Hepatocyte (in vitro differentiated cells): ENCODE measurements around the gene NPAS2. TPM values are rescaled to one million over a fixed set of nuclear protein-coding genes. Genes with fewer than 3 reads are reported as not detected.

Experiments used
- DNase-seq: peaks from one replicate; pipeline ENCODE4 v3.0.0-alpha.2; 2016; ENCODE audit warnings: low spot score
- H2AFZ ChIP-seq: fragments of 200-600 bp; sonication (generic); 2 replicates; pipeline ENCODE4 v1.6.0; 2016; ENCODE audit warnings: antibody characterized with exemption, mild to moderate bottlenecking
- H3K27ac ChIP-seq: fragments of 200-600 bp; sonication (generic); 2 replicates; pipeline ENCODE4 v1.5.1; 2016; ENCODE audit warnings: mild to moderate bottlenecking
- H3K27me3 ChIP-seq: fragments of 200-600 bp; sonication (generic); 2 replicates; pipeline ENCODE4 v1.6.1; 2016
- H3K36me3 ChIP-seq: fragments of 200-600 bp; sonication (generic); replicated peaks from 2 replicates; pipeline ENCODE4 v1.5.1; 2016; ENCODE audit warnings: low read depth; ENCODE audit not compliant: insufficient read depth
- H3K4me1 ChIP-seq: fragments of 200-600 bp; sonication (generic); 2 replicates; pipeline ENCODE4 v1.5.1; 2016; ENCODE audit warnings: mild to moderate bottlenecking, moderate library complexity; ENCODE audit not compliant: insufficient read depth
- H3K4me2 ChIP-seq: fragments of 200-600 bp; sonication (generic); 2 replicates; pipeline ENCODE4 v1.6.0; 2016
- H3K4me3 ChIP-seq: fragments of 200-600 bp; sonication (generic); 2 replicates; pipeline ENCODE4 v1.5.1; 2016; ENCODE audit warnings: mild to moderate bottlenecking
- H3K79me2 ChIP-seq: fragments of 200-600 bp; sonication (generic); 2 replicates; pipeline ENCODE4 v1.6.0; 2017; ENCODE audit warnings: mild to moderate bottlenecking
- H3K9me2 ChIP-seq: fragments of 200-600 bp; sonication (generic); replicated peaks from 2 replicates; pipeline ENCODE4 v1.6.0; 2017; ENCODE audit warnings: mild to moderate bottlenecking; ENCODE audit not compliant: insufficient read depth
- H3K9me3 ChIP-seq: fragments of 200-600 bp; sonication (generic); 2 replicates; pipeline ENCODE4 v1.5.1; 2016; ENCODE audit warnings: low read depth, mild to moderate bottlenecking
- H4K20me1 ChIP-seq: fragments of 200-600 bp; sonication (generic); 2 replicates; pipeline ENCODE4 v1.6.0; 2016; ENCODE audit warnings: mild to moderate bottlenecking; ENCODE audit not compliant: insufficient read depth, poor library complexity, severe bottlenecking
- EZH2 ChIP-seq: fragments of 200-600 bp; sonication (generic); IDR thresholded peaks from 2 replicates; pipeline ENCODE4 v1.6.1; 2016; ENCODE audit warnings: antibody characterized with exemption, mild to moderate bottlenecking, borderline replicate concordance
- EZH2phosphoT487 ChIP-seq: fragments of 200-600 bp; sonication (generic); IDR thresholded peaks from one replicate; pipeline ENCODE4 v1.6.1; 2018; ENCODE audit warnings: antibody characterized with exemption, mild to moderate bottlenecking, low read depth, moderate library complexity; ENCODE audit not compliant: unreplicated experiment, severe bottlenecking
- WGBS: methylation state at CpG from one replicate; pipeline ENCODE4 v1.1.6; 2016; ENCODE audit warnings: low lambda C conversion rate; ENCODE audit errors: missing lambda C conversion rate; 5-methylcytosine and 5-hydroxymethylcytosine counted together
- polyA plus RNA-seq: library from polyadenylated mRNA; unstranded; fragments of >200 nt; fragmentation: Nextera tagmentation; extraction: Ambion mirVana; gene quantifications from 2 replicates; pipeline ENCODE4 v1.2.1, GENCODE V29; 2016
- total RNA-seq: library from RNA; depleted of rRNA; stranded (reverse); fragments of >200 nt; gene quantifications from 2 replicates; pipeline ENCODE4 v1.2.3, GENCODE V29; 2014
- TF ChIP-seq, protein P1 (sequence below): fragments of 200-600 bp; sonication (generic); IDR thresholded peaks from 2 replicates; pipeline ENCODE4 v1.5.1; 2016; ENCODE audit warnings: antibody characterized with exemption, mild to moderate bottlenecking; ENCODE audit not compliant: poor library complexity

The NPAS2 gene
- total and polyA plus RNA-seq, 2 experiments from 2014 or later, result 7.7 to 16.8 TPM

- DNase-seq, result no peak
- Histone ChIP-seq H3K27ac (no peak overlapping the region), H3K4me3 (no peak overlapping the region), H3K79me2 (no peaks in the 10 kb centered on the region), H2AFZ (no peak overlapping the region), H3K4me1 (peaks cover 4% of the 10 kb centered on the region), H3K9me2 (no peaks in the 10 kb centered on the region), H3K27me3 (no peaks in the 10 kb centered on the region), H4K20me1 (no peaks in the 10 kb centered on the region), H3K36me3 (no peaks in the 10 kb centered on the region), H3K9me3 (no peaks in the 10 kb centered on the region), H3K4me2 (no peak overlapping the region)
- WGBS, result 98% methylated on average over 6 of the region's 6 CpGs
- TF ChIP-seq, protein P1, sequence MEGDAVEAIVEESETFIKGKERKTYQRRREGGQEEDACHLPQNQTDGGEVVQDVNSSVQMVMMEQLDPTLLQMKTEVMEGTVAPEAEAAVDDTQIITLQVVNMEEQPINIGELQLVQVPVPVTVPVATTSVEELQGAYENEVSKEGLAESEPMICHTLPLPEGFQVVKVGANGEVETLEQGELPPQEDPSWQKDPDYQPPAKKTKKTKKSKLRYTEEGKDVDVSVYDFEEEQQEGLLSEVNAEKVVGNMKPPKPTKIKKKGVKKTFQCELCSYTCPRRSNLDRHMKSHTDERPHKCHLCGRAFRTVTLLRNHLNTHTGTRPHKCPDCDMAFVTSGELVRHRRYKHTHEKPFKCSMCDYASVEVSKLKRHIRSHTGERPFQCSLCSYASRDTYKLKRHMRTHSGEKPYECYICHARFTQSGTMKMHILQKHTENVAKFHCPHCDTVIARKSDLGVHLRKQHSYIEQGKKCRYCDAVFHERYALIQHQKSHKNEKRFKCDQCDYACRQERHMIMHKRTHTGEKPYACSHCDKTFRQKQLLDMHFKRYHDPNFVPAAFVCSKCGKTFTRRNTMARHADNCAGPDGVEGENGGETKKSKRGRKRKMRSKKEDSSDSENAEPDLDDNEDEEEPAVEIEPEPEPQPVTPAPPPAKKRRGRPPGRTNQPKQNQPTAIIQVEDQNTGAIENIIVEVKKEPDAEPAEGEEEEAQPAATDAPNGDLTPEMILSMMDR, result no peak
Observed at GRCh38 chr2:100976061-100976460, 156.1 kb downstream of the NPAS2 start.

GRCh38 chr2:100976645-100977391 is 156.9 kb downstream of the NPAS2 start:
- H3K4me2 ChIP-seq, result peak overlapping the region; percentile 31
- no peaks in the 10 kb centered on the region for H3K36me3 ChIP-seq
- no peaks in the 10 kb centered on the region for H3K79me2 ChIP-seq
- H2AFZ ChIP-seq, result no peak overlapping the region
- no peaks in the 10 kb centered on the region for H4K20me1 ChIP-seq
- TF ChIP-seq, protein P1, result no peak
- TF ChIP-seq EZH2phosphoT487, result no peak
- TF ChIP-seq EZH2, result no peak
- no peaks in the 10 kb centered on the region for H3K9me3 ChIP-seq
- H3K4me1 ChIP-seq, result peaks cover 5% of the 10 kb centered on the region
- no peak overlapping the region for H3K4me3 ChIP-seq
- H3K9me2 ChIP-seq, result no peaks in the 10 kb centered on the region
- no peaks in the 10 kb centered on the region for H3K27me3 ChIP-seq
- H3K27ac ChIP-seq, result peak overlapping the region; percentile 43
- WGBS, result 71% methylated on average over 19 of the region's 19 CpGs
- peak; percentile 55 for DNase-seq

DNA sequence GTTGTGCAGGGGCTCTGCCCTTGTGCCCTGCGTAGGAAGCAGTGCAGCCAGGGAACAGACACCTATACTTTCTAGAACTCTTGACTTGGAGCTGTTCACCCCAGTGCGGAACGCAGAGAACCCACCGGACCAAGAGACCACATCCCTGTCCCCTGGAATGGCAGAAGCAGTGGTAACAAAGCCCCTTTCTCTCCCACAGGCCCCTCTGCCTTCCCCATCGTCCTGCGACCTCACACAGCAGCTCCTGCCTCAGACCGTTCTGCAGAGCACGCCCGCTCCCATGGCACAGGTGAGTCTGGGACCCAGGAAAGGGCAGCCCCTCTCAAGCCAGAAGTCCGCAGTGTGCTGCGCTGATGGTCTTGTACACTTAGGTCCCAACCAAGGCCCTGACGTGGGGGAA is 157.6 kb downstream of the NPAS2 start:
- TF ChIP-seq, protein P1, result no peak
- no peak for TF ChIP-seq EZH2phosphoT487
- TF ChIP-seq EZH2, result no peak
- Histone ChIP-seq H3K4me3 (no peak overlapping the region), H3K27ac (peak overlapping the region; percentile 31), H3K9me3 (no peaks in the 10 kb centered on the region), H3K79me2 (no peaks in the 10 kb centered on the region), H4K20me1 (no peaks in the 10 kb centered on the region), H3K4me2 (peak overlapping the region; percentile 31), H3K27me3 (no peaks in the 10 kb centered on the region), H3K36me3 (no peaks in the 10 kb centered on the region), H2AFZ (no peak overlapping the region), H3K9me2 (no peaks in the 10 kb centered on the region), H3K4me1 (peaks cover 5% of the 10 kb centered on the region)
- no peak for DNase-seq
- WGBS, result 96% methylated on average over 12 of the region's 12 CpGs
